Neutrophil (primary cell): ENCODE measurements around the gene MRAP.

Experiments
- H3K27ac ChIP-seq: fragments of 200-600 bp; sonication (generic); 2 replicates; pipeline ENCODE4 v1.5.1; 2016; ENCODE audit warnings: mild to moderate bottlenecking, moderate library complexity
- H3K27me3 ChIP-seq: fragments of 200-600 bp; sonication (generic); 2 replicates; pipeline ENCODE4 v1.6.0; 2016; ENCODE audit warnings: mild to moderate bottlenecking
- H3K36me3 ChIP-seq: fragments of 200-600 bp; sonication (generic); 2 replicates; pipeline ENCODE4 v1.5.1; 2017
- H3K4me1 ChIP-seq, 2 experiments: fragments of 200-600 bp in 1 of 2; sonication (generic) in 1 of 2; 1 replicate in 1 of 2; 2 replicates in 1 of 2; pipeline versions ENCODE4 v1.5.1 to v1.6.1; 2013 to 2016; ENCODE audit warnings: low read depth in 1 of 2, low read length in 1 of 2, mild to moderate bottlenecking in 1 of 2, moderate library complexity in 1 of 2; ENCODE audit not compliant: control insufficient read depth in 1 of 2, insufficient read depth in 1 of 2
- H3K4me3 ChIP-seq, 2 experiments: fragments of 200-600 bp in 1 of 2; sonication (generic) in 1 of 2; 1 replicate in 1 of 2; 2 replicates in 1 of 2; pipeline ENCODE4 v1.5.1; 2013 to 2016; ENCODE audit warnings: low read depth in 1 of 2, low read length in 1 of 2, mild to moderate bottlenecking in 1 of 2, moderate library complexity in 1 of 2
- H3K9me3 ChIP-seq: fragments of 200-600 bp; sonication (generic); 2 replicates; pipeline ENCODE4 v1.5.1; 2016
- TF ChIP-seq, protein P1 (sequence below): fragments of 200-600 bp; sonication (generic); IDR thresholded peaks from 2 replicates; pipeline ENCODE4 v1.5.1; 2016; ENCODE audit warnings: antibody characterized with exemption

The MRAP gene

DNA sequence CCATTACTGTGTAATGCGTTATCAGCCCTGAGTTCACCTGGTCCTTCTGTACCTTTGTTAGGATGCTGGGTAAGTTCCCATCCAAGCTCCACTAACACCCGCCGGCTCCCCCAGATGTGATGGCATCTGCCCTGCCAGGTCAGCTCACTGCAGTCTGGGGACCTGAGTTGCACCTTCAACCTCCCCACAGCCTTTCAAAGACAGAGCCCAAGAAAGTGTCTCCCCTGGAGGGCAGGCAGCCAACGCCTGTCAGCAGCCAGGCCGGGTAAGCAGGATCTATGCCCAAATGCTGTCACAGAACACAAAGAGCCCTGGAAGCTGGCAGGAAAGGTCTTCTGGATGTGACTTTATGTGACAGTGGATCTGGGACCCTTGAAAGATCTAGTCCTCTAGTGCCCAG lies 13.7 kb downstream of the MRAP start:
- TF ChIP-seq, protein P1, sequence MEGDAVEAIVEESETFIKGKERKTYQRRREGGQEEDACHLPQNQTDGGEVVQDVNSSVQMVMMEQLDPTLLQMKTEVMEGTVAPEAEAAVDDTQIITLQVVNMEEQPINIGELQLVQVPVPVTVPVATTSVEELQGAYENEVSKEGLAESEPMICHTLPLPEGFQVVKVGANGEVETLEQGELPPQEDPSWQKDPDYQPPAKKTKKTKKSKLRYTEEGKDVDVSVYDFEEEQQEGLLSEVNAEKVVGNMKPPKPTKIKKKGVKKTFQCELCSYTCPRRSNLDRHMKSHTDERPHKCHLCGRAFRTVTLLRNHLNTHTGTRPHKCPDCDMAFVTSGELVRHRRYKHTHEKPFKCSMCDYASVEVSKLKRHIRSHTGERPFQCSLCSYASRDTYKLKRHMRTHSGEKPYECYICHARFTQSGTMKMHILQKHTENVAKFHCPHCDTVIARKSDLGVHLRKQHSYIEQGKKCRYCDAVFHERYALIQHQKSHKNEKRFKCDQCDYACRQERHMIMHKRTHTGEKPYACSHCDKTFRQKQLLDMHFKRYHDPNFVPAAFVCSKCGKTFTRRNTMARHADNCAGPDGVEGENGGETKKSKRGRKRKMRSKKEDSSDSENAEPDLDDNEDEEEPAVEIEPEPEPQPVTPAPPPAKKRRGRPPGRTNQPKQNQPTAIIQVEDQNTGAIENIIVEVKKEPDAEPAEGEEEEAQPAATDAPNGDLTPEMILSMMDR = no peak
- H3K4me1 ChIP-seq = no peaks in the 10 kb centered on the region
- H3K27ac ChIP-seq = no peak overlapping the region
- peaks cover 16% of the 10 kb centered on the region for H3K36me3 ChIP-seq
- H3K4me3 ChIP-seq = no peak overlapping the region
- no peaks in the 10 kb centered on the region for H3K27me3 ChIP-seq
- no peaks in the 10 kb centered on the region for H3K9me3 ChIP-seq

GRCh38 chr21:32312976-32313375 lies 14.3 kb downstream of the MRAP start:
- TF ChIP-seq, protein P1 = no peak
- H3K27me3 ChIP-seq = no peaks in the 10 kb centered on the region
- no peaks in the 10 kb centered on the region for H3K9me3 ChIP-seq
- H3K36me3 ChIP-seq = peaks cover 22% of the 10 kb centered on the region
- no peak overlapping the region for H3K27ac ChIP-seq
- H3K4me1 ChIP-seq = no peaks in the 10 kb centered on the region
- no peak overlapping the region for H3K4me3 ChIP-seq

- Histone ChIP-seq H3K27ac (no peak overlapping the region), H3K36me3 (peaks cover 38% of the 10 kb centered on the region), H3K4me1 (no peaks in the 10 kb centered on the region), H3K9me3 (no peaks in the 10 kb centered on the region), H3K4me3 (no peak overlapping the region), H3K27me3 (no peaks in the 10 kb centered on the region)
- TF ChIP-seq, protein P1 = no peak
These were observed 16.2 kb downstream of the MRAP start for GRCh38 chr21:32314806-32315205.

DNA sequence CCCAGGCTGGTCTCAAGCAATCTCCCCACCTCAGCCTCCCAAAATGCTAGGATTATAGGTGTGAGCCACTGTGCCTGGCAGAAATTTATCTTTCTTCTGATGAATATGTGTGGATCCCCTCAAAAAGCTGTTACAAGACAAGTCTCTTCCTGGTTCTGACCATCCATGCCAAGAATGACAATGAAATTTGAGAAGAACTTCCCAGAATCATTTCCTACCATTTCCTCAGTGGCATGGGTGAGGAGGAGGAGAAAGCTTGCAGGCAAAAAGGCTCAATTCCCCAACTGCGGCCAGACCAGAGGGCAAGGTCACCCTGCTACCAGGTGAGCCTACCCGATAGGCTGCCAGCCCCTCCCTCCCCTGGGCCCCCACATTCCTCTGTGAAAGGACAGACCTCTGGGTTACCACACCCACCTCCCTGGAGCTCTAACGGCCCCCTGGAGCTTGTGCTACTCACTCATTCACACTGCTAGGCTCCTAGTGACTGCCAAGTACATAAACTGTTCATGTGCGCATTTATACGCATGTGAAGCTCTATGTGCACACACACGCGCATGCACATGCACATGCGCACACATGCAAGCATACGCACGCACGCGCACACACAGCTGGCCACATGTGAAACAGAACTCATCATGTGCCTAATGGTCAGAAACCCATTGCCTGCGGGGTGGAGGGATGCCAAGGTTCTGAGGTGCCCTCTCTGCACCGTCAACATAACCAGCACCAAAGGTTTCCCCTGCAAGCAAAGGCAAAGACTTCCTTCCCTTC lies 17.0 kb downstream of the MRAP start:
- Histone ChIP-seq H3K27me3 (no peaks in the 10 kb centered on the region), H3K9me3 (no peaks in the 10 kb centered on the region), H3K36me3 (peaks cover 45% of the 10 kb centered on the region), H3K4me1 (no peaks in the 10 kb centered on the region), H3K4me3 (no peak overlapping the region), H3K27ac (no peak overlapping the region)
- TF ChIP-seq, protein P1 = no peak

GRCh38 chr21:32316361-32317215 lies 17.9 kb downstream of the MRAP start:
- no peaks in the 10 kb centered on the region for H3K9me3 ChIP-seq
- TF ChIP-seq, protein P1 = no peak
- H3K4me3 ChIP-seq = no peak overlapping the region
- no peak overlapping the region for H3K27ac ChIP-seq
- peaks cover 45% of the 10 kb centered on the region for H3K36me3 ChIP-seq
- H3K4me1 ChIP-seq = no peaks in the 10 kb centered on the region
- H3K27me3 ChIP-seq = no peaks in the 10 kb centered on the region
